T-cell (primary cell): ENCODE measurements around the gene C16orf96. TPM values are rescaled to one million over a fixed set of nuclear protein-coding genes. Genes with fewer than 3 reads are reported as not detected.

ENCODE experiments used
- ATAC-seq, 4 experiments: fragments of 200-7000 bp in 3 of 4; fragments of 150-1000 bp in 1 of 4; cut with Tn5 transposase; replicated peaks in 1 of 4; 1 replicate in 3 of 4; 2 replicates in 1 of 4; pipeline ENCODE4 v1.10.0; 2021; ENCODE audit warnings: moderate library complexity in 3 of 4, mild to moderate bottlenecking in 2 of 4, moderate number of reproducible peaks in 1 of 4
- CTCF ChIA-PET, 2 donors: fragments of 300-600 bp; sonication (Branson Sonifier 250); formaldehyde crosslinking; loops; one replicate each; lab custom pipeline; 2022; ENCODE audit warnings: antibody characterized with exemption in 2 of 2; lab: Charles Lee
- POLR2A ChIA-PET, 2 donors: fragments of 300-600 bp; sonication (Branson Sonifier 250); formaldehyde crosslinking; loops; one replicate each; lab custom pipeline; 2022; ENCODE audit warnings: antibody characterized with exemption in 2 of 2; lab: Charles Lee
- DNase-seq, 35 experiments: peaks; one replicate each; pipeline versions ENCODE4 v3.0.0 to v3.0.0-alpha.2; 2013 to 2023
- H3K27ac ChIP-seq: one replicate; pipeline ENCODE4 v1.5.1; 2013; ENCODE audit warnings: low read length
- H3K27me3 ChIP-seq, 2 experiments: replicated peaks in 1 of 2; 1 replicate in 1 of 2; 2 replicates in 1 of 2; pipeline versions ENCODE4 v1.6.1 to v1.7.0; 2013; ENCODE audit warnings: low read length in 1 of 2, mixed read lengths in 1 of 2; ENCODE audit not compliant: control insufficient read depth in 2 of 2, insufficient read depth in 2 of 2; ENCODE audit errors: extremely low read depth in 1 of 2
- H3K36me3 ChIP-seq, 2 donors: 1 replicate in 1 of 2; 2 replicates in 1 of 2; pipeline versions ENCODE4 v1.6.1 to v1.7.0; 2013; ENCODE audit warnings: low read length in 1 of 2; ENCODE audit not compliant: control insufficient read depth in 2 of 2, insufficient read depth in 1 of 2; ENCODE audit errors: extremely low read depth in 1 of 2
- H3K4me1 ChIP-seq, 2 experiments: 1 replicate in 1 of 2; 2 replicates in 1 of 2; pipeline versions ENCODE4 v1.6.1 to v1.7.0; 2013; ENCODE audit warnings: low read length in 2 of 2, mixed read lengths in 1 of 2; ENCODE audit not compliant: insufficient read depth in 2 of 2, control insufficient read depth in 1 of 2; ENCODE audit errors: extremely low read depth in 1 of 2
- H3K4me3 ChIP-seq, 2 donors: 1 replicate in 1 of 2; 2 replicates in 1 of 2; pipeline versions ENCODE4 v1.5.1 to v1.7.0; 2013; ENCODE audit warnings: mild to moderate bottlenecking in 2 of 2, low read length in 1 of 2, moderate library complexity in 1 of 2; ENCODE audit not compliant: control insufficient read depth in 1 of 2; ENCODE audit errors: extremely low read depth in 1 of 2
- H3K9me3 ChIP-seq: 2 replicates; pipeline ENCODE4 v1.7.0; 2013
- H3K27ac Mint-ChIP-seq, 2 donors: one replicate each; pipeline ENCODE4 v1.8.0; 2020 to 2021; ENCODE audit warnings: mild to moderate bottlenecking in 2 of 2, mixed read lengths in 2 of 2
- H3K27me3 Mint-ChIP-seq, 2 donors: one replicate each; pipeline ENCODE4 v1.8.0; 2021 to 2022; ENCODE audit warnings: mixed read lengths in 2 of 2
- H3K36me3 Mint-ChIP-seq: one replicate; pipeline ENCODE4 v1.8.0; 2021; ENCODE audit warnings: mixed read lengths
- H3K4me1 Mint-ChIP-seq, 3 donors: one replicate each; pipeline ENCODE4 v1.8.0; 2020 to 2022; ENCODE audit warnings: mixed read lengths in 3 of 3, mild to moderate bottlenecking in 1 of 3
- H3K4me3 Mint-ChIP-seq, 3 donors: one replicate each; pipeline ENCODE4 v1.8.0; 2020 to 2022; ENCODE audit warnings: mild to moderate bottlenecking in 3 of 3, mixed read lengths in 3 of 3, moderate library complexity in 3 of 3
- H3K9me3 Mint-ChIP-seq, 3 donors: one replicate each; pipeline ENCODE4 v1.8.0; 2020 to 2022; ENCODE audit warnings: mixed read lengths in 3 of 3
- WGBS: methylation state at CpG from one replicate; pipeline ENCODE4 v1.1.5; 2013; ENCODE audit warnings: missing lambda C conversion rate; ENCODE audit not compliant: insufficient coverage; 5-methylcytosine and 5-hydroxymethylcytosine counted together
- total RNA-seq, 35 experiments: library from RNA in 6 of 35; stranded (reverse) in 6 of 35; fragments of 120-200 nt in 1 of 35; gene quantifications; one replicate each; pipeline versions ENCODE4 v1.2.1 to v1.2.4 and lab custom pipeline; 2013 to 2026

Gene C16orf96
- total RNA-seq, 5 donors from 2014 or later (not counting 1 experiment from before 2014, with no cell fraction given), result 0.30 to 0.66 (median 0.50) TPM

- peaks cover 0 to 6% of the 10 kb centered on the region in 2 donors for H3K27me3 Mint-ChIP-seq
- H3K36me3 Mint-ChIP-seq, result no peaks in the 10 kb centered on the region
- no peaks in the 10 kb centered on the region for H3K4me1 Mint-ChIP-seq
- no peaks in the 10 kb centered on the region for H3K9me3 Mint-ChIP-seq
- H3K9me3 ChIP-seq, result no peaks in the 10 kb centered on the region
- no peak overlapping the region for H3K27ac Mint-ChIP-seq
- H3K27me3 ChIP-seq, result peaks cover 0 to 20% of the 10 kb centered on the region in 2 experiments
- DNase-seq, result no peak
- H3K4me3 Mint-ChIP-seq, result no peak overlapping the region
- H3K27ac ChIP-seq, result no peak overlapping the region
- no peaks in the 10 kb centered on the region for H3K36me3 ChIP-seq
- ChIA-PET POLR2A (no interaction called here), CTCF (no interaction called here)
- no peak for ATAC-seq
- no peaks in the 10 kb centered on the region for H3K4me1 ChIP-seq
- no peak overlapping the region for H3K4me3 ChIP-seq
- 75% methylated on average over 5 of the region's 6 CpGs for WGBS
These were observed 45.7 kb downstream of the C16orf96 start for GRCh38 chr16:4601864-4602186.

GRCh38 chr16:4602331-4602730 lies 46.2 kb downstream of the C16orf96 start:
- 66% methylated on average over 2 of the region's 8 CpGs for WGBS
- CTCF ChIA-PET, result no interaction called here

GRCh38 chr16:4603624-4604170 lies 47.6 kb downstream of the C16orf96 start:
- H3K4me3 ChIP-seq, result no peak overlapping the region
- H3K9me3 ChIP-seq, result no peaks in the 10 kb centered on the region
- Mint-ChIP-seq H3K36me3 (peaks cover 3% of the 10 kb centered on the region), H3K27me3 (peaks cover 0 to 5% of the 10 kb centered on the region in 2 donors), H3K27ac (no peak overlapping the region), H3K4me1 (no peaks in the 10 kb centered on the region), H3K9me3 (no peaks in the 10 kb centered on the region), H3K4me3 (no peak overlapping the region)
- 95% methylated on average over 10 of the region's 13 CpGs for WGBS
- no peak for ATAC-seq
- DNase-seq, result no peak
- H3K27ac ChIP-seq, result no peak overlapping the region
- H3K4me1 ChIP-seq, result no peaks in the 10 kb centered on the region
- CTCF ChIA-PET, result no interaction called here
- H3K27me3 ChIP-seq, result peaks cover 0 to 20% of the 10 kb centered on the region in 2 experiments
- POLR2A ChIA-PET, result no interaction called here
- peaks cover 0 to 9% of the 10 kb centered on the region in 2 donors for H3K36me3 ChIP-seq

More at GRCh38 chr16:4602331-4602730, 46.2 kb downstream of the C16orf96 start:
- Histone ChIP-seq H3K27me3 (peaks cover 0 to 20% of the 10 kb centered on the region in 2 experiments), H3K4me1 (no peaks in the 10 kb centered on the region), H3K4me3 (no peak overlapping the region), H3K9me3 (no peaks in the 10 kb centered on the region), H3K27ac (no peak overlapping the region), H3K36me3 (no peaks in the 10 kb centered on the region)
- POLR2A ChIA-PET, result no interaction called here
- Mint-ChIP-seq H3K4me1 (no peaks in the 10 kb centered on the region), H3K9me3 (no peaks in the 10 kb centered on the region), H3K27ac (no peak overlapping the region), H3K4me3 (no peak overlapping the region), H3K27me3 (peaks cover 0 to 5% of the 10 kb centered on the region in 2 donors), H3K36me3 (no peaks in the 10 kb centered on the region)
- DNase-seq (no peak), ATAC-seq (no peak)

- Histone ChIP-seq H3K4me3 (no peak overlapping the region), H3K9me3 (no peaks in the 10 kb centered on the region), H3K27me3 (peaks cover 0 to 17% of the 10 kb centered on the region in 2 experiments), H3K4me1 (no peaks in the 10 kb centered on the region), H3K27ac (no peak overlapping the region), H3K36me3 (peaks cover 0 to 15% of the 10 kb centered on the region in 2 donors)
- H3K27me3 Mint-ChIP-seq, result peaks cover 0 to 3% of the 10 kb centered on the region in 2 donors
- ChIA-PET CTCF (no interaction called here), POLR2A (no interaction called here)
- no peak for DNase-seq
- H3K4me3 Mint-ChIP-seq, result no peak overlapping the region
- 84% methylated on average over 13 of the region's 15 CpGs for WGBS
- ATAC-seq, result no peak
- H3K9me3 Mint-ChIP-seq, result no peaks in the 10 kb centered on the region
- no peaks in the 10 kb centered on the region for H3K4me1 Mint-ChIP-seq
- H3K27ac Mint-ChIP-seq, result no peak overlapping the region
- peaks cover 3% of the 10 kb centered on the region for H3K36me3 Mint-ChIP-seq
These were observed 48.3 kb downstream of the C16orf96 start for GRCh38 chr16:4604401-4604800.

- Histone ChIP-seq H3K36me3 (peaks cover 0 to 16% of the 10 kb centered on the region in 2 donors), H3K9me3 (no peaks in the 10 kb centered on the region), H3K4me1 (peaks cover 0 to 6% of the 10 kb centered on the region in 2 experiments), H3K4me3 (no peak overlapping the region), H3K27ac (no peak overlapping the region), H3K27me3 (peaks cover 0 to 14% of the 10 kb centered on the region in 2 experiments)
- ATAC-seq (no peak), DNase-seq (no peak)
- Mint-ChIP-seq H3K4me3 (no peak overlapping the region), H3K27ac (no peak overlapping the region), H3K27me3 (peaks cover 0 to 2% of the 10 kb centered on the region in 2 donors), H3K9me3 (no peaks in the 10 kb centered on the region), H3K4me1 (peaks cover 1 to 5% (median 3%) of the 10 kb centered on the region in 3 donors), H3K36me3 (peaks cover 3% of the 10 kb centered on the region)
- ChIA-PET POLR2A (no interaction called here), CTCF (no interaction called here)
- WGBS, result 83% methylated on average over 5 of the region's 9 CpGs
These were observed 50.2 kb downstream of the C16orf96 start for GRCh38 chr16:4606354-4606753.

- Histone ChIP-seq H3K9me3 (no peaks in the 10 kb centered on the region), H3K36me3 (peaks cover 0 to 16% of the 10 kb centered on the region in 2 donors), H3K27ac (no peak overlapping the region), H3K4me3 (no peak overlapping the region), H3K27me3 (no peaks in the 10 kb centered on the region), H3K4me1 (peaks cover under 1 to 22% of the 10 kb centered on the region in 2 experiments)
- ChIA-PET CTCF (no interaction called here), POLR2A (interaction anchor here in 1 of 2 donors (0.6 to 0.7 kb wide), 2 partner anchors 88 to 135 kb away, joined by 3 to 5 read pairs; no protein-coding TSS in a partner anchor)
- ATAC-seq (no peak), DNase-seq (no peak)
- peaks cover 9 to 13% (median 11%) of the 10 kb centered on the region in 3 donors for H3K4me1 Mint-ChIP-seq
- WGBS, result 97% methylated on average over 20 of the region's 22 CpGs
- peaks cover 3% of the 10 kb centered on the region for H3K36me3 Mint-ChIP-seq
- H3K4me3 Mint-ChIP-seq, result no peak overlapping the region
- H3K9me3 Mint-ChIP-seq, result no peaks in the 10 kb centered on the region
- H3K27ac Mint-ChIP-seq, result no peak overlapping the region
- H3K27me3 Mint-ChIP-seq, result no peaks in the 10 kb centered on the region
These were observed 51.9 kb downstream of the C16orf96 start for GRCh38 chr16:4607841-4608703.
